ENCODE measurements around the gene KRTAP5-6.

Gene KRTAP5-6

GRCh38 chr11:1730059-1730629 is 33.1 kb downstream of the KRTAP5-6 start:
- H3K9ac ChIP-seq: no peak overlapping the region
- H3K27ac ChIP-seq: no peak overlapping the region
- H3K27me3 ChIP-seq (ENCODE audit: insufficient read depth, low read depth): peaks cover 75% of the 10 kb centered on the region
- H2AFZ ChIP-seq (ENCODE audit: low read depth): no peak overlapping the region
- no peaks in the 10 kb centered on the region for H3K79me2 ChIP-seq (ENCODE audit: insufficient read depth, low read depth)
- H3K4me2 ChIP-seq: no peak overlapping the region
- no peaks in the 10 kb centered on the region for H3K4me1 ChIP-seq (ENCODE audit: low read depth, poor library complexity, severe bottlenecking)
- H3K36me3 ChIP-seq (ENCODE audit: insufficient read depth): no peaks in the 10 kb centered on the region
- TF ChIP-seq CTCF (conservative IDR thresholded peaks at IDR 0.05; ENCODE audit: low read depth, low read length): no peak
- no peaks in the 10 kb centered on the region for H4K20me1 ChIP-seq (ENCODE audit: insufficient read depth)
- no peak overlapping the region for H3K4me3 ChIP-seq (IDR thresholded peaks at IDR 0.05; ENCODE audit: insufficient read depth, low read depth, low read length)

GRCh38 chr11:1731451-1732059 is 34.6 kb downstream of the KRTAP5-6 start:
- TF ChIP-seq CTCF (conservative IDR thresholded peaks at IDR 0.05; ENCODE audit: low read depth, low read length): no peak
- Histone ChIP-seq H3K9ac (no peak overlapping the region), H3K4me1 (ENCODE audit: low read depth, poor library complexity, severe bottlenecking) (no peaks in the 10 kb centered on the region), H3K27me3 (ENCODE audit: insufficient read depth, low read depth) (peaks cover 75% of the 10 kb centered on the region), H3K4me3 (IDR thresholded peaks at IDR 0.05; ENCODE audit: insufficient read depth, low read depth, low read length) (no peak overlapping the region), H4K20me1 (ENCODE audit: insufficient read depth) (no peaks in the 10 kb centered on the region), H2AFZ (ENCODE audit: low read depth) (no peak overlapping the region), H3K36me3 (ENCODE audit: insufficient read depth) (no peaks in the 10 kb centered on the region), H3K4me2 (no peak overlapping the region), H3K79me2 (ENCODE audit: insufficient read depth, low read depth) (no peaks in the 10 kb centered on the region), H3K27ac (no peak overlapping the region)

GRCh38 chr11:1732418-1733008 is 35.5 kb downstream of the KRTAP5-6 start:
- no peak overlapping the region for H3K27ac ChIP-seq
- H3K4me1 ChIP-seq (ENCODE audit: low read depth, poor library complexity, severe bottlenecking): no peaks in the 10 kb centered on the region

GRCh38 chr11:1733009-1733715 is 36.2 kb downstream of the KRTAP5-6 start:
- no peaks in the 10 kb centered on the region for H3K79me2 ChIP-seq (ENCODE audit: insufficient read depth, low read depth)
- TF ChIP-seq CTCF (conservative IDR thresholded peaks at IDR 0.05; ENCODE audit: low read depth, low read length): no peak
- no peak overlapping the region for H2AFZ ChIP-seq (ENCODE audit: low read depth)
- no peak overlapping the region for H3K27ac ChIP-seq
- no peaks in the 10 kb centered on the region for H3K4me1 ChIP-seq (ENCODE audit: low read depth, poor library complexity, severe bottlenecking)
- no peaks in the 10 kb centered on the region for H4K20me1 ChIP-seq (ENCODE audit: insufficient read depth)
- H3K9ac ChIP-seq: no peak overlapping the region
- no peaks in the 10 kb centered on the region for H3K36me3 ChIP-seq (ENCODE audit: insufficient read depth)
- no peak overlapping the region for H3K4me3 ChIP-seq (IDR thresholded peaks at IDR 0.05; ENCODE audit: insufficient read depth, low read depth, low read length)
- peaks cover 75% of the 10 kb centered on the region for H3K27me3 ChIP-seq (ENCODE audit: insufficient read depth, low read depth)
- H3K4me2 ChIP-seq: no peak overlapping the region

More at GRCh38 chr11:1732418-1733008, 35.5 kb downstream of the KRTAP5-6 start:
- Histone ChIP-seq H4K20me1 (ENCODE audit: insufficient read depth) (no peaks in the 10 kb centered on the region), H2AFZ (ENCODE audit: low read depth) (no peak overlapping the region), H3K79me2 (ENCODE audit: insufficient read depth, low read depth) (no peaks in the 10 kb centered on the region), H3K4me2 (no peak overlapping the region), H3K9ac (no peak overlapping the region), H3K4me3 (IDR thresholded peaks at IDR 0.05; ENCODE audit: insufficient read depth, low read depth, low read length) (no peak overlapping the region), H3K36me3 (ENCODE audit: insufficient read depth) (no peaks in the 10 kb centered on the region), H3K27me3 (ENCODE audit: insufficient read depth, low read depth) (peaks cover 75% of the 10 kb centered on the region)
- no peak for TF ChIP-seq CTCF (conservative IDR thresholded peaks at IDR 0.05; ENCODE audit: low read depth, low read length)

Data from KMS-11 (cell line).